Measurements from ENCODE around the gene DNAH10. TPM values are rescaled to one million over a fixed set of nuclear protein-coding genes. Genes with fewer than 3 reads are reported as not detected.

The DNAH10 gene
- total and polyA plus RNA-seq, 2 of the 13 experiments (the other 11 are each of a cell fraction or from before 2014, with no cell fraction given): 0.01 to 0.02 TPM

- TF ChIP-seq ZBTB34 (CRISPR knock-in tag; IDR thresholded peaks at IDR 0.05) (no peak), E2F5 (CRISPR knock-in tag; conservative IDR thresholded peaks at IDR 0.05) (no peak), ZNF12 (CRISPR knock-in tag; IDR thresholded peaks at IDR 0.05) (no peak), GZF1 (CRISPR knock-in tag; IDR thresholded peaks at IDR 0.05) (no peak), ZC3H13 (CRISPR knock-in tag; IDR thresholded peaks at IDR 0.05) (no peak), SKI (IDR thresholded peaks at IDR 0.05; ENCODE audit: partially characterized antibody) (no peak)
These were observed 214.2 kb downstream of the DNAH10 start (continued) for GRCh38 chr12:123976227-123976826.

GRCh38 chr12:123979566-123979965 lies 217.5 kb downstream of the DNAH10 start:
- WGBS (ENCODE audit: low lambda C conversion rate): 97% methylated on average over 6 of the region's 6 CpGs
- ATAC-seq (no peak), DNase-seq (ENCODE audit: low spot score) (no peak), FAIRE-seq (no peak)
- intact Hi-C loops (cut with micrococcal nuclease; ENCODE audit: unreplicated experiment) (no loop called here), in situ Hi-C loops (cut with HindIII; ENCODE audit: extremely low pct_ligation_motif_present, low pct_unique_long_range_greater_than_20kb) (no loop called here)
- ChIA-PET CTCF (ENCODE audit: low intra/inter-chr PET ratio, low total read pairs) (no interaction called here), POLR2A (no interaction called here)
- Histone ChIP-seq H3K9ac (ENCODE audit: insufficient read depth, low read depth, low read length) (no peak overlapping the region), H2AFZ (ENCODE audit: low read length) (no peak overlapping the region), H3K4me2 (ENCODE audit: low read depth, low read length) (no peak overlapping the region), H3K4me3 (replicated peaks in 1 of 3; ENCODE audit: insufficient read depth in 1 of 3, low read depth in 2 of 3, low read length in 3 of 3) (no peak overlapping the region), H3K4me1 (ENCODE audit: insufficient read depth, low read length) (peaks cover 22% of the 10 kb centered on the region), H3K9me3 (ENCODE audit: low read length) (no peaks in the 10 kb centered on the region), H3K27ac (ENCODE audit: extremely low read length, insufficient read depth, low read length) (no peak overlapping the region), H4K20me1 (ENCODE audit: insufficient read depth, low read length) (peaks cover 15% of the 10 kb centered on the region), H3K27me3 (ENCODE audit: control insufficient read depth in 1 of 2, insufficient read depth in 2 of 2, low read length in 2 of 2) (no peaks in the 10 kb centered on the region), H3K79me2 (ENCODE audit: insufficient read depth, low read length) (peaks cover 47% of the 10 kb centered on the region), H3K36me3 (replicated peaks in 1 of 2; ENCODE audit: control insufficient read depth in 1 of 2, insufficient read depth in 2 of 2, low read length in 2 of 2) (peaks cover 4 to 28% of the 10 kb centered on the region in 2 experiments; a peak in 4 of 5 replicates)
- TF ChIP-seq ZNF501 (CRISPR knock-in tag; IDR thresholded peaks at IDR 0.05) (no peak), ZNF460 (CRISPR knock-in tag; IDR thresholded peaks at IDR 0.05; ENCODE audit: borderline replicate concordance) (no peak), GATAD2A (CRISPR knock-in tag; IDR thresholded peaks at IDR 0.05) (no peak), ERF (CRISPR knock-in tag; IDR thresholded peaks at IDR 0.05) (no peak), ZNF652 (CRISPR knock-in tag; IDR thresholded peaks at IDR 0.05; ENCODE audit: borderline replicate concordance, low read depth) (no peak), HOXA3 (CRISPR knock-in tag; IDR thresholded peaks at IDR 0.05) (no peak), ZNF33A (CRISPR knock-in tag; IDR thresholded peaks at IDR 0.05; ENCODE audit: borderline replicate concordance) (no peak), ZNF639 (CRISPR knock-in tag; conservative IDR thresholded peaks at IDR 0.05) (no peak), TCF7 (IDR thresholded peaks at IDR 0.05; ENCODE audit: low read depth) (no peak), ZNF850 (CRISPR knock-in tag; conservative IDR thresholded peaks at IDR 0.05) (no peak), ZBTB37 (CRISPR knock-in tag; IDR thresholded peaks at IDR 0.05) (no peak), ELF1 (CRISPR knock-in tag; IDR thresholded peaks at IDR 0.05) (no peak), ZMAT3 (CRISPR knock-in tag; conservative IDR thresholded peaks at IDR 0.05) (no peak)
- no TSS peak for BruUV-seq (replicated peaks)
